Erythroblast (primary cell): ENCODE data around the gene HMGB4.

Experiments
- GATA1 ChIP-seq: IDR thresholded peaks from 2 replicates; pipeline ENCODE4 v1.6.1; 2011; ENCODE audit warnings: low read depth, mild to moderate bottlenecking, control low read depth, low read length, moderate library complexity
- POLR2A ChIP-seq: IDR thresholded peaks from 2 replicates; pipeline ENCODE4 v1.6.1; 2011; ENCODE audit warnings: mild to moderate bottlenecking, low read length

GRCh38 chr1:33823830-33824229 is 40.0 kb upstream of the HMGB4 start:
- TF ChIP-seq POLR2A, result no peak
- no peak for TF ChIP-seq GATA1
